ENCODE data around the gene PMM2.
"Not testable (repeated sequence)": the region's sequence is repeated elsewhere in the genome, so short reads cannot be mapped to it uniquely, and the experiment has no call there.

Gene PMM2

GRCh38 chr16:8816967-8817655 is 19.5 kb downstream of the PMM2 start:
- no peak for DNase-seq

- no peak for DNase-seq
Observed at GRCh38 chr16:8818504-8819270, 21.0 kb downstream of the PMM2 start.

GRCh38 chr16:8819411-8820034 is 21.9 kb downstream of the PMM2 start:
- no peak for DNase-seq

- no peak for DNase-seq
Observed at GRCh38 chr16:8822403-8822802, 24.8 kb downstream of the PMM2 start.

- no peak for DNase-seq
Observed at GRCh38 chr16:8826278-8826879, 28.7 kb downstream of the PMM2 start.

GRCh38 chr16:8828541-8829165 is 31.0 kb downstream of the PMM2 start:
- DNase-seq, result no peak

GRCh38 chr16:8831450-8831849 is 33.8 kb downstream of the PMM2 start:
- DNase-seq, result no peak

GRCh38 chr16:8831871-8832716 is 34.5 kb downstream of the PMM2 start:
- DNase-seq, result no peak

- DNase-seq, result no peak
Observed at GRCh38 chr16:8832717-8833105, 35.1 kb downstream of the PMM2 start.

- not testable (repeated sequence) for DNase-seq
Observed at GRCh38 chr16:8836797-8837196, 39.2 kb downstream of the PMM2 start.

GRCh38 chr16:8837594-8837993 is 40.0 kb downstream of the PMM2 start:
- DNase-seq, result not testable (repeated sequence)

- not testable (repeated sequence) for DNase-seq
Observed at GRCh38 chr16:8842016-8842415, 44.4 kb downstream of the PMM2 start.

- DNase-seq, result not testable (repeated sequence)
Observed at GRCh38 chr16:8843296-8843695, 45.7 kb downstream of the PMM2 start.

GRCh38 chr16:8845699-8846298 is 48.2 kb downstream of the PMM2 start:
- DNase-seq, result no peak

- DNase-seq, result no peak
Observed at GRCh38 chr16:8846401-8846932, 48.8 kb downstream of the PMM2 start.

GRCh38 chr16:8847145-8847544 is 49.5 kb downstream of the PMM2 start:
- no peak for DNase-seq

- no peak for DNase-seq
Observed at GRCh38 chr16:8847623-8848022, 50.0 kb downstream of the PMM2 start.

- DNase-seq, result no peak
Observed at GRCh38 chr16:8848231-8848938, 50.7 kb downstream of the PMM2 start.

- no peak for DNase-seq
Observed at GRCh38 chr16:8848939-8849391, 51.3 kb downstream of the PMM2 start.

Measured in amygdala (tissue), 56 donors.